GM11168 (cell line): Measurements from ENCODE around the gene CACNB3.

Experiments used
- in situ Hi-C: fragments of 300-500 bp; cut with MboI; formaldehyde crosslinking; loops from one replicate; pipeline ENCODE4 v1.12.0; 2022; ENCODE audit warnings: low sequenced_read_pairs; ENCODE audit not compliant: unreplicated experiment

Gene CACNB3

DNA sequence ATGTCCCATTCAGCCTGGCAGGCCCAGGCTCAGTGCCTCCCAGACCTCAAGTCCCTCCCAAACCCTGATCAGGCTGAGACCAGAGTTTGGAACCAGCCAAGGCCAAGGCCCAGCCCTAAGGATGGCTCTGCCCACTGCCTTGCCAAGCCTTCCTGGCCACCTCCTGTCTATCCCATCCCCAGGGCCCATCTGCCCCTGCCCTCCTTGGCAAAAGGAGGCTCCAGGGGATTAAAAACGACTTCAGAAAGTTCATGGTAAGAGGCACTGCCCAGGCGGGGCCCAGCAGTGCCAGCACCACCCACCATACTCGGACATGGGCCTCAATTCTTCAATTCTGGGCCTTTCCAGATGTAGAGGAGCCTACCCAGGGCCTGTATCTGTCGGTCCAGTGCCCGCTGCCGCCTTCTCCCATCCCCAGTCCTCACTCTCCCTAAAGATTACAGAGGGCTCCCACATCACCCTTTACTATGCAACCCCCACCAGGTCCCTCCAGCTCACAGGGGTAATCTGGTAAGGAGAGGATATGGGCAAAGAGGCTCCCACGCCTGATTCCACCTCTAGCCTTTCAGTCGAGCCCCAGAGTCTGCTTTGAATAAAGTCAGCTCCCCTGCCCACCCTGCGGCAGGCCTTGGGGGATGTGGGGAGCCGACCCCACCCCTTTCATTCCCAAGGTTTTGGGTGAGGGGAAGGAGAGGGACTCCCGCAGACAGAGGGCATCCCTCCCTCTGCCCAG lies 30.3 kb upstream of the CACNB3 start:
- in situ Hi-C loops, result no loop called here

DNA sequence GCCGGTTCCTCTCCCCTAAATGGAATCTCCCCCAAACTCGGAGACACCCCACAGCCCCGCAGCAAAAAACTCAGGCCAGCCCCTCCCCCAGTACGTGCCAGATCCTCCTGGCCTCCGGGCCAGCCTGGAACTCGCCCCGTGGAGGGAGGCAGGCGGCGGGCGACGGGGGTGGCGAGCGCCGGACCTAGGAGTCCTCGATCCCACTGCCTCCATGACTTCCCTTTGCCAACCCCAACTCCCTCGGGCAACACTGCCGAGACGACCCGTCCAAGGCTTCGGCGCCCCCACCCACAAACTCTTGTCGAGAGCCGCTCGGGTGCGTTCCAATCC lies 29.8 kb upstream of the CACNB3 start:
- in situ Hi-C loops, result no loop called here

DNA sequence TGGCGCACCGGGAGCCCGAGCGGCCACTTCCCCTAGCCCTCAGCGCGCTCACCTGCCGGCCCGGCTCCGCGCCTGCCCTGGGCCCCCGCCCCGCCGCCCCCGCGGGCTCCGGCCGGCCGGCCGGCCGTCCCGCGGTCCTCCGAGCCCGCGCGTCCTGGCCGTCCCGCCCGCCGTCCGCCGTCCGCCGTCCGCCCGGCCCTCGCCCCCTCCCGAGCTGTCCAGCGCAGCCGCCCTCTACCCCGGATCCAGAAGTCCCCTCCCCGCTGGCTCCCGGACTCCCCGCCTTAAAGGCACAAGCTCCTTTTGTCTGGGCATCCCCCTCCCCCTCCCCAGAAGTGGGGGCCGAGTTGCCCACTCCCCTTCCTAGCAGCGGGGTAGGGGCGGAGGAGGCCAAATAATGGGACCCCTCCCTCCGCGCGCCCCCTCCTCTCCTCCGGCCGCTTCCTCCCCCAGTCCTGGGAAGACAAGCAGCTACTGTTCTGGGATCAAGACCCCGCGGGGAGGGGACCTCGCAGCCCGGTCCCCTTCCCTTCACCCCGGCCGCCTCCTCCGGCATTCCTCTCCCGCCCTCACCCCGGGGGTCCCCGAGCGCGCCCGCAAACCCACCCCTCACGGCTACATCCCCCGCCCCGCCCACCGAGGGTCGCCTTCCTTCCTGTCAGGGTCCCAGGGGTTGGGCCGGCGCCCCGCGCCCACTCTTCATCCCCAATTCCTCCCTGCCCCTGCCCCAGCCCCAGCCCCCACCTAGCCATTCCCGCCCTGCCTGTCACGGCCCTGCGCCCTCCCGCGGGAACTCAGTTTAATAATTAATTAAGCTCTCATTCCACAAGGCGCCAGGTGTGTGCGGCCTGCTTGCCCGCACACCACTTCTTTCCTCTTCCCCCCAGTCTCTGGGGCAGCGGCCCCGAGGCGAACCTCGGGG lies 29.2 kb upstream of the CACNB3 start, which contains the start of gene ADCY6:
TSS of gene ADCY6 (minus strand) at position 236 of the 922 bp plus-strand sequence. CDS start 5,655 bp downstream, outside the sequence.
- in situ Hi-C loops, result no loop called here

DNA sequence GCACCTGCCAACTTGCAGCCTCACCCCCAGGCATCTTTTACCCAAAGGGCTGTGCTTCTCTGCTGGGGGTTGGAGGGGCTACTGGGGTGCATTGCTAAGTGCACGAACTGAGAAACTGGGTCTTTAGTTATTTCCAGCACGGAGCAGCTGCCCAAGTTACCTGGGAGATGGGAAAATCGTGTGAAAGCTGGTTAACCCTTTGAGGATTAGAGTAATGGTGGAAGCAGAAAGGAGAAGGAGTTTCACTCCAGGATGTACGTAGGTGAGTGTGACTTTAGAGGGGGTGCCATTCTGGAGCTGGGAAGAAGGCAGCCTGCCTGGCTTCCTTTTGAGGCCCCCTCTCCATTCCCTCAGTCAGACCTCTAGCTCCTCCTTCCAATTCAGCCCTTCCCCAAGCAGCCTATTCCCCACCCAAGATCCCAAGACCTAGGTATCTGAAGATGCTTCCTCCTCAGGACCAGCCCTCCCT lies 28.4 kb upstream of the CACNB3 start:
- in situ Hi-C loops, result no loop called here

DNA sequence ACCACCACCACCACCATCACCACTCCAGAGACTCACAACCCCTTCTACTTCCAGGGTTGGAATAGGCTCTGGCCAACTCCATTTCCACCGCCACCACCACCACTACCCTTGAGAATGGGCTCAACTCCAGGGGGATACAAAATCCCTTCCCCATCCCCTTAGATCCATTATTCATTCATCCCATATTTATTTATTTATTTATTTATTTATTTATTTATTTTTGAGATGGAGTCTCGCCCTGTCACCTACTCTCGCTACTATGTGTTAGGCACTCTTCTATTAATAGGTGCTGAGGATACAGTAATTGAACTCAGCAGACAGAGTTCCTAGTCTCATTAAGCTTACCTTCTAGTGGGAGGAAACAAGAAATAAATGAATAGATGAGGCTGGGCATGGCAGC lies 24.6 kb upstream of the CACNB3 start:
- in situ Hi-C loops, result no loop called here

DNA sequence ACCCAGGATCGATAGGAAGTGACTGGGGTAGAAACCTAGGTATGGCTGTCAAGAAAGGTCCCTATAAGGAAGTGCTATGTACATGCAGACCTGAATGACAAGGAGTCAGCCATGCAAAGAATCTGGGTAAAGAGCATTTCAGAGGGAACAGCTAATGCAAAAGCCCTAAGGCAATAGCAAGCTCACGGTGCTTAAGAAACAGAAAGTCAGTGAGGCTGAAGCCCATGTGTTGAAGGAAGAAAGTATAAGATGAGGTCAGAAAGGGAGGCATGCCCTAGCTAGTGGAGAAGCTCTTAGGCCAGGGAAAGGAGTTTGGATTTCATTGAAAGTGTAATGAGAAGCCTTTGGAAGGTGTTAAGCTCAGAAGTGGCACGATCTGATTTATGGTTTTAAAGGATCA lies 23.4 kb upstream of the CACNB3 start:
- in situ Hi-C loops, result loop anchor here (5.0 kb wide), 1 partner anchor 43 kb away; no protein-coding TSS in a partner anchor

DNA sequence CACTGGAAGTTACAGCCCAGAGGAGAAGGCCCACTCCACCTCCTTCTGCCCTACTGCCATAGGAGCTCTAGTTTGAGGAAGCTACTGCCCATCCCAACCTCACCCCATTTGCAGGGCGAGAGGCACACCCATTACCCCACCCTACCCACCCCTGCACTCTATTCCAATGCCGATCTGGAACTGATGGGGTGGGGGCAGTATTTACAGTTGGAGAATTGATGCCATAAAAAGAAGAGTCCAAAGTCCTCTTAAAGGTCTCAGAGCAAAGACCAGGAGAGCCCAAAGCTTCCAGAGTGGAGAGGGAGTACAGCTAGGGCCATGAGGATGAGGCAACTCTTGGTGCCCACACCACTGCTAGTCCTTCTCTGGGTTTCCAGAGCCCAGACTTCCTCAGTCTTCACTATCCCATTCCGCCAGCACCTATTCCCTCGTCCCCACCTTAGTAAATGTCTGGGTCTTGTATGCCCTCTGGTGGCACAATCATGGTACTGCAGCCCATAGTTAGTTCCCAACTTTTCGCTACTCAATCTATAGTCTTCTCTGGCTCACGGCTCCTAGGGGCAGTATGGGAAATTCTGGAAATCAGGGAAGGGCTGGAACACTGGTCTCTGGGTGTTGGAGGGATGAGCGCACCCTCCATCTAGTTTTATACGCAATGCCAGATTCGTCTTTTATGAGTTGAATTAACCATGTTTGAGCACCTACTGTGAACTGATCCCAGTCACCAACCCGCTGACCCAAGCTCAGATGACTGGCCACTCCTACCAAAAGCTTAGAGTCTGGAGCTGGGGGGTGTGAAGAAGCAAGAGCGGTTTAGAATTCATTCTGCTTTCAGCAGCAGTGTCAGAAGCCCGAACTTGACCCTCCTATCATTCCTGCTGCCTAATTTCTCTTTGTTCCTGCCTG lies 22.5 kb upstream of the CACNB3 start:
- in situ Hi-C loops, result loop anchor here (5.0 kb wide), 1 partner anchor 44 kb away; no protein-coding TSS in a partner anchor

DNA sequence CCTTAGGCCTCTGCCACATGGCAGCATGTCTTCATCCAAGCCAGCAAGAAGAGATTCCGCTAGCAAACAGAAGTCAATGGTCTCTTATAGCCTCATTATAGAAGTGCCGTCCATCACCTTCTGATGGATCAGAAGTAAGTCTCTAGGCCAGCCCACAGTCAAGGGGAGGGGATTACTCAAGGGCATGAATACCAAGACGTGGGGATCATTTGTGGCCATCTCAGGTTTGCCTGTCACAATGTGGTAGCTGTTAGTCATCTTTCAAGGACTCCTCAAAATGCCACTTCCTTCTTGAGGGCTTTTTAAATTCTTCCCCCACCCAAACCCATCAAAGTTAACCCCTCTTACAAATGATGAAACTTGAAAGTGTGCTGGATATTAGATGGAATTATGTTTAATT lies 21.3 kb upstream of the CACNB3 start:
- in situ Hi-C loops, result loop anchor here (5.0 kb wide), 1 partner anchor 45 kb away; no protein-coding TSS in a partner anchor

DNA sequence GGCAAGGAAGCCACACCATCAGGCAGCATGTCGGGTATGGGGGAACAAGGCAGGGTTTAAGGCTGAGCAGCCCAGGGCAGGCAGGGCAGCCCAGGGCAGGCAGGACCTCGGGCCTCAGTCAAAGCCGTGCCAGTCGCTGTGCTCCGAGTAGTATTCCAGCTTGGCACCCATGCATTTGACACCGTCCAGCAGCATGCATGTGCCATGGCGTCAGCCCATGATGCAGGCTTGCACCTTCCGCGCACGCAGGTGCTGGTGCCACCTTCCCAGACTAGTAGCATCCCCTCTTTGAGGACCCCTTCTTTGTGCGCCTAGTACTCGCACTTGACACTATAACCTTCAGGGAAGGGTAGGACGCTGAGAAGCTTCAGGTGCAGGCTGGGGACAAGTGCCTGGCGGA lies 17.8 kb upstream of the CACNB3 start:
- in situ Hi-C loops, result no loop called here

DNA sequence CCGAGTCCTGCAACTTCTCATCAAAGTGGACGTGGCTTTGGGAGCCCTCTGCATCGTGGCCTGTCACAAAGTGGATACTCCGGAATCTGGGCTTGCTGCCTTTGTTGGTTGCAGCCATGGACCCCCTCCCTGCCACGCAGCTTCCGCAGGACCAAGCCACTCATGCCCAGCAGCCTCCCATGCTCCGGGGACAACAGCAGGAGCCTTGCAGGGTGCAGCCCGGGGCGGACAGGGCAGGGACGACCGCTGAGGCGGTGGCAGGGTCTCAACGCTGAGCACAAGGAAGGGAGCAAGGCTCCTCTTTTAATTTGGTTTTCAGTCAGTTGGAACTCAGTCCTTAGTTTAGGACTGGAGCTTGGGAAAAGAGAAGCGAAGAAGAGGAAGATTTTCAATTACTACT lies 17.3 kb upstream of the CACNB3 start:
- in situ Hi-C loops, result no loop called here

DNA sequence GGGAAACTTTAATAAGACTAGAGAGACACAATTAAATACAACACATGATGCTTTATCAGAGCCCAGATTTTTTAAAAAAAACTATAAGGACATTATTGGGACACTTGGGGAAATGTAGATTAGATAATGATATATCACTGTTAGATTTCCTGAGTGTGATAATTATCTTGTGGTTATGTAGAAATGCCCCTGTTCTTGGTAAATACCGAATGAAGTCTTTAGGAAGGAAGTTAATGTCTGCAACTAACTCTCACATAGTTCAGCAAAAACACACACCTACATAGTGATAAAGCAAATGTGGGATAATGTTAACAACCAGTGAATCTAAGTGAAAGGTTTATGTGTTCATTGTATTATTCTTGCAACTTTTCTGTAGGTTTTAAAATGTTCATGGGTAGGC lies 14.6 kb upstream of the CACNB3 start:
- in situ Hi-C loops, result no loop called here

DNA sequence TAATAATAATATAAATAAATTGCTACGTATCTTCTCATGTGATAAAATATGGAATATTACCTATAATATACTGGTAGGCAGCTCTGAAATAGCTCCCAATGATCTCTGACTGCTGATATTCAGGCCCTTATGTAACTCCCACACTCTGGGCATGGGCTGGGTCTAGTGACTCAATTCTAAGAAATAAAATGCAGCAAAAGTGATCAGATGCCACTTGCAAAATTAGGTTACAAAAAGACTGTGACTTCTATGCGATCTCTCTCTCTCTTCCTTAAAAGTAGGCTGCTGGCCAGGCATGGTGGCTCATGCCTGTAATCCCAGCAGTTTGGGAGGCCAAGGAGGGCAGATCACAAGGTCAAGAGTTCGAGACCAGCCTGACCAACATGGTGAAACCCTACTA lies 10.3 kb upstream of the CACNB3 start:
- in situ Hi-C loops, result no loop called here

DNA sequence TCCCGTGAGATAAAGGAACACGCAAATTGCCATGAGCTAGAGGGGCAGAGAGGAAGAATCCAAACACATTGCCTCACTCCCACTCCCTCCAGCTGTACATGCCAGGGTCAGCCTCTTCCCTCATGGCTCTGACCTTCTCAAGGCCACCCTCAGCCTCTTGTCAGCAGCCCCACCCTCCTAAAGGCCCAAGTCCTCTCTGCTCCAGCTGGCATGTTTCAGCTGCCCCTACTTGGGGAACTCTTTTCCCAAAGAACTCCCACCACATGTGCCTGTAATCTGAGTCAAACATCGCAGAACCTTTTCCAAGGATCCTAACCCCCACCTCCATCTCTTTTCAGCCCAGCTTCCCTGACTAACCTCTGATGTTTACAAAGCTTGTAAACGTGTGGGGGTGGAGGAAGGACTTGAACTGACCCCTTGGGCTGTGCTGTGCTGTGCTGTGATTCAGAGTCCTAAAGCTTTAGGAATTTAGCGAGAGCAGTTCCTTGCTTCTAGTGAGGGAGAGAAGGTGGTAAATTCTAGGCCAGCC lies 7.3 kb upstream of the CACNB3 start:
- in situ Hi-C loops, result no loop called here

DNA sequence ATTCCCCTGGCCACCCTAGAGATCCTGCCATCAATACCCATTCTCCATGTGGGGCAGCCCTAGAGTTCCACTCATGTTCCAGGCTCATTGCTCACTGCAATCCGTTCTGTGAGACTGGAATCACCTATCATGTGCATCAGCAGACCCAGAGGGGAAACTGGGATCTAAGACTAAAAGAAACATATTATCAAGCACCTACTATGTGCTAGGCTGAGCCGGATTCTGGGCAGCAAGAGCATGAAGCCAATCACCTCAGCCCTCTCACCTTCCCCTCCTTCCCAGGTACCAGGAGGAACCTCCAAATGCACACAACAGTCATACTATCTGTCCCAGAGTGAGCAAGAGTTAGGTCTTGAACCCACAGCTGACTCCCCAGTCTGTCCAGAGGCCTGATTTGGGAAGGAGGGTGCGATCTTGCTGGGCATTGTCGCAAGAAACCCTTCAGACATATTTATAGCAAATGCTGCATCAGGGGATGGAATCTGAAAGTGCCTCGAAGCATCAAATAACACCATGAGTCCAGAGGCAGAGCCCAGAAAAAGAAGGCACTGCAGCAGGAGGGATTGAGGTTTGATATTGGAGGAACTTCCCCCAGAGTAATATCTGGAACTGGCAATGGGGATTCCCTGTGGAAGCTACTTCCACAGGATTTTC lies 6.7 kb upstream of the CACNB3 start:
- in situ Hi-C loops, result no loop called here

DNA sequence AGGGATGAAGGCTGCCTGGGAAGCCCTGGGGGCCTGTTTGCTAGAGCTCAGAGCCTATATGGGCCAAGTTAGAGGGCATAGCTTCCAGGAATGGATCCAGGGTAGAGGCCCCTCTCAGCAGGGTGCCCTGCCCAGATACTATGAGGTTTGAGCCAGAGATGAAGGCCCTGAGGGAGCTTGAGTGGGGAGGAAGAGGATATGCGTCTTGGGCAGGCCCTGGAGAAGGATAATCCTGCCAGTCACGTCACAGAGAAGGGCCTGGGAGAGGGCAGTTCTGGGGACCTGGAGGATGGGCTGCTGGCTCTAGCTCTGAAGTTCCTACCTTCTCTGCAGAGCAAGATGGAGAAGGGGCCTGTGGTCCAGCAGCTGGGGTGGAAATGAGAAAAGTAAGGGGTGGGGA lies 5.9 kb upstream of the CACNB3 start:
- in situ Hi-C loops, result no loop called here

DNA sequence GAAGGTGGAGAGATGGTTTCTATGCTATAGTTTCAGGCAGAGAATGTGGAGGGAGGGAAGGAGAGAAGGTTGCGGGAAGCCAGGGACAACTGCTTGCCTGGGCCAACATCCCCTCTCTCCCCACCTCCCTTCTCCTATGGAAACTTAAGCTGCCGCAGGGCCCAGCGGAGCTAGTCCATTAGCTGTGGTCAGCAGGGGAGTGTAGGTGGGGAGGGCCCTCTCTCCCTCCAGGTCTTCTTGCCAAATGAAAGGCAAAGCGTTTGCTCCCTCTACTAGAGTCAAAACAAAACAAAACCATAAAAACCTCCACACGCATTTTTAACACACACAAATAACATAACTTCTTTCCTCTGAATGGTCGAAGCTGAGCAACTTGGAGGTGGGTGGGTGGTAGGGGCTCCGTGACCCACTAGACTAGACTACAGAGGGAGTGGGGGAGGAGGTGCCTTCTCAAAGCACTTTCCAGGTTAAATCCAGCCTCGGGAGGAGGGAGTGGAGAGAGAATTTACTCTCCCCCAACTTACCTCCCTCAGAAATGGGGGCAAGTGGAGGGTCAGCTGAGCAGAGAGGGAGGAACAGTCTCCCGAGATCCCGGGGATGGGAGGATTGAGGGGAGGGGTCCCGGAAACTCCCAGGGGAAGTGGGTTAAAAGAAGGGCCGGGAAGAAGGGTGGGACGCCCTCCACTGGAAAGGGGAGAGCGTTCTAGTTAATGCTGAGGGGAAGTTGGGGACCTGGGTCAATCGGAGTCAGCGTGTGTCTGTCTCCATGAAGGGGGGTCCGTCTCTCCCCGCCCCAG lies 4.6 kb upstream of the CACNB3 start:
- in situ Hi-C loops, result no loop called here

DNA sequence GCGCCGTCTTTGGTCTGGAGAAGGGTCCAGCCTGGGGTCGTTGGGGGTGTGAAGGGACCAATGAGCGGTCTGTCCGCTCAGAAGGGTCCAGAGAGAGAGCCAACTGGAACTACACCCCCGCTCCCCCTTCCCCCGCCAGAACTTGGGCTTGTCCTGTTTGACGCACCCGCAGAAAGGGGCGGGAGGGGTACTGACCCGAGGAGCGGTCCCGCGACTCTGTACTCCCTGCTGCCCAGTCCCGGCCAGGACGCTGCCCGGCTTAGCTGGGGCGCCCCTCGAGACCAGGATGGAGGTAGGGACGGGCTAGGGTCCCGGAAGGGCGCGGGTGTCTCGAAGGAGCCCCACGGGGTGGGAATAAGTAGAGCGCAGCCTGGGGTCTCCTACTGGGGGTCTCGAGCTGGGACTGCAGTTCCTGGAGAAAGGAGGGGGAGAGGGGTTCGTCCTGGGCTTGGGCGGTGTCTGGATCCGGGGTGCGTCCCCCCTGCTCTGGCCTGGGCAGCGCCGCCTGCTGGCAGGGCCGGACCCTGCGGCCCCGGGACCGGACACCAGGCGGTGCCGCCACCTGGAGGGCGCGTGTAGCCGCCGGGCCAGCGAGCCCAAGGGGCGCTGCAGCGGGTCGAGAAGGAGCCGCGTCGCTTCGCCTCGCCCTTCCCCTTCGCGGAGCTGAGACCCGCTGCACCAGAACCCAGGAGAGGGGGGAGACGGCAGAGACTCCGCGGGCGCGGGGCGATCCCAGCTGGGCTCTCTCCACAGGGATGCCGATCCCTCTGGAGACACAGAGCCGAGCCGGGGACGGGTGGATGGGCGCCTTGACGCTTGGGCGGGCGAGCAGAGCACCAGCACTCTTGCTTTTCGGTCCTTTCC lies 3.8 kb upstream of the CACNB3 start:
- in situ Hi-C loops, result no loop called here
